RKO (cell line): ENCODE measurements around the gene DPF1.
"Not testable (repeated sequence)": the region's sequence is repeated elsewhere in the genome, so short reads cannot be mapped to it uniquely, and the experiment has no call there.

Source experiments
- DNase-seq: peaks from one replicate; pipeline ENCODE4 v3.0.0-alpha.2; 2016; ENCODE audit warnings: low spot score

The DPF1 gene

DNA sequence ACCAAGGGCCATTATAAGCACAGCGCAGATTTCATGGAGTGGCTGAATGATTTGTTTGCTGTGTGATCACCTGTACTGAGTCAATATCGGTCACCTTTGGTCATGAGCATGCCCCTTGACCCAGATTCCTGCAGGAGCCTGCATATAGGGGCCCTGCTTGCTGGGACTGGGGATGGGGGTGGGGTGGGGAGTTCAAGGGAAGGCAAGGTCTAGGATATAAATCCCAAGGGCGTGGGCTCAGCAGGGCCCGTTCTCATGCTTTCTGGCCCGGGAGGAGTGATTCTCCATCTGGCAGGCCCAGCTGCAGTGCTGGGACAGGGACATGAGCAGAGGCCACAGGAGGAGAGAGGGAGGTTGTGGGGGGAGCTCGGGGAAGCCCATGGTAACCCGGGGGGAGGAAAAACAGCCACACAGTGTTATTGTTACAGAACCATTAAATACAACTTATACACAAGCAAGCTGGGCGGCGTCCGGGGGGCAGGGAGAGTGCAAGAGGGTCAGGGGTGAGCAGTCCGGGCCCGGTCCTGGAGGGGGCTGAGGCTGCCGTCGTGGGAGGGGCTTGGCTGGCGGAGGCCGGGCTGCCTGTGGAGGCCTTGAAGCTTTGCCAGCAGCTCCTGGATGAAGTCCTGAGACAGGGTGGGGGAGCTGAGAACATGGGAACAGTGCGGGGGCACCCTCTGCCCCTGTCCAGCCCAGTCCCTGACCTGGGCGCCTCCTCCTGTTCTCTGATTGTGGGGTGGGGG, 27.0 kb upstream of the DPF1 start:
- no peak for DNase-seq

GRCh38 chr19:38250428-38250820, 26.4 kb upstream of the DPF1 start:
- DNase-seq, result no peak

DNA sequence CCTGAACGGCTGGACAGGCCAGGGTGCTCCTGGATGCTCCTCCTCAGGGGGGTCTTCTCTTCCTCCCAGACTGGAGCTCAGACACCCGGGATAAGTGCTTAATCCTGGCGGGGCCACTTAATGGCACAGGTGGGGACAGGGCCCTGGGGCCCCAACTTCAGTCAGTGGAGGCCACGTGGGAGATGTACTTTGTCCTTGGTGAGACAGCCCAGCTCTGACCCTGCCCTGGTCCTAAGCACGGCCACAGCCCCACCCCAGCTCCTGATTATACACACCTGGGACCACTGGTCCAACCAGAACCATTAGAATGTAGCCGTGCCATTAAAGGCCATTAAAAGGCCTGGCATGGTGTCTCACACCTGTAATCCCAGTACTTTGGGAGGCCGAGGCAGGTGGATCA, 24.4 kb upstream of the DPF1 start:
- DNase-seq, result no peak

- no peak for DNase-seq
These were observed 23.8 kb upstream of the DPF1 start for GRCh38 chr19:38247734-38248268.

- DNase-seq, result no peak
These were observed 23.1 kb upstream of the DPF1 start for GRCh38 chr19:38247126-38247525.

DNA sequence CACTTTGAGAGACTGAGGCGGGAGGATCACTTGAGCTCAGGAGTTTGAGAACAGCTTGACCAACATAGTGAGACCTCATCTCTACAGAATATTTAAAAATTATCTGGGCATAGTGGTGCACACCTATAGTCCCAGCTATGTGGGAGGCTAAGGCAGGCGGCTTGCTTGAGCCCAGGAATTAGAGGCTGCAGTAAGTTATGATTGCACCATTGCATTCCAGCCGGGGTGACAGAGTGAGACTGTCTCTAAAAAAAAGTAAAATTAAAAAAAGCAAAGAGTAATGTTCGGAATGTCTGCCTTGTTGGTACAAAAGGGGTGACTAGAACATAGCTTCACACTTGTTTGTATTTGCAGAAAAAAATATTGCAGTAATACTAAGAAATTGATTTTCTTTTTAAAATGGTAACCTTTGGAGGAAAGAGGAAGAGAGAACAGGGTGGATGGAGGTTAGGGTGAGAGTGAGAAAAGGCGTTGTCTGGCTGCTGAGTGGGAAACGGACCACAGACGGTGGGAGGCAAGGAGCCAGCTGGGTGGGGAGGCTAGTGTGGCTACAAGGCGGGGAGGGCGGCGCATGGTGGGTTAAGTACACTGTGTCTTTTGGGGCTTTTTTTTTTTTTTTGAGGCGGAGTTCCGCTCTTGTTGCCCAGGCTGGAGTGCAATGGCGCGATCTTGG, 21.9 kb upstream of the DPF1 start:
- DNase-seq, result no peak

GRCh38 chr19:38243279-38243673, 19.3 kb upstream of the DPF1 start:
- no peak for DNase-seq

DNA sequence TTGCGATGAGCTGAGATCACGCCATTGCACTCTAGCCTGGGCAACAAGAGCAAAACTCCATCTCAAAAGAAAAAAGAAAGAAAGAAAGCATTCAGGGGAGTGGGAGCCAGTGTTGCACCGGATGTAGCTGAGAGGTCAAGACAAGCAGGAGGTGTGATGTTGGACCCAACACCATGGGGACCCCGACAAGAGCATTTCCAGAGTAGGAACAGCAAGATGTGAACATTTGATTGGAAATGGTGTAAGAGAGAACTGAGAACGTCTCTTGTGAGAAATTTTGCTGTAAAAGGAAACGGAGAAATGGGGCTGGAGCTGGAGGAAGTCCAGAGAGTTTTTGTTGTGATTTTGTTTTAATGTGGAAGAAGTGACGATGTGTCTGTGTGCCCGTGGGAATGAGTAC, 15.8 kb upstream of the DPF1 start:
- DNase-seq, result no peak

- peak; percentile 29 for DNase-seq
These were observed 10.6 kb upstream of the DPF1 start for GRCh38 chr19:38234615-38235014.

DNA sequence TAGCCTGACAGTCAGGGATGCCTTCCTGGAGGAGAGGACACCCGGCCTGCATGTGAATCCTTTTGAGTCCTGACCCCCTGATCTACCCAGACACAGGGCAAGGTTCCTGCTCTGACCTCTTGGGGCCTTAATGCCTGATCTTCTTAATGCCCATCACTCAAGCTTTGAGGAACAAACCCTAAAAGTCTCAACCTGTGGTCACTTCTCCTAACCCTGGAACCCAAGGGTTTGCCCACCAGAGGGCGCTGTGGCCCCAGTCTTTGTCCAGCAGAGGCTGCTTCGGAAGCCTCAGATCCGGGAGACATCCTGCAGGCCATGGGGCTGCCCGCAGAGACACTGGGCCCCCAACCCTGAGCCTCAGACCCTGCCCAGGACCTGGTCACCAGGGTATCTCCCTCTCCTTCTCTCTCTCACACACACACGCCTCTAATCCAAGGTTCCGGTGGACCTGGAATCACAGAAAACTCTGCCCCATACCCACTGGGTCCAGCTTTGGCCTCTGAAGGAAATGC, 9.8 kb upstream of the DPF1 start:
- peak; percentile 71 for DNase-seq

DNA sequence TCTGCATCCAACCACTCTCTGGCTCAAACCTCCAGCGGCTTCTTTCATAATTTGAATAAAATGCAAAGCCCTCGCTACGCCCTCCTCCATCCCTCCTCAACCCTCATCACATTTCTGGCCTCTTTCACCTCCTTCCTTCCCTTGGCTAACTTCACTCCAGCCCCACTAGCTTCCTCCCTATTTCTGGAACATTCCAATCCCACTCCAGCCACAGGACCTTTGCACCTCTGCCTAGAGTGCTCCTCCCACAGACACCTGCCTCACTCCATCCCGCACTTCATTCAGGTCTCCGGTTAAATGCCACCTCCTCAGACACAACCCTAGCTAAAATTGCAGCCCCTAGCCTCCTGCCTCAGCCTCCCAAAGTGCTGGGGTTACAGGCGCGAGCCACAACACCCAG, 7.9 kb upstream of the DPF1 start:
- no peak for DNase-seq

DNA sequence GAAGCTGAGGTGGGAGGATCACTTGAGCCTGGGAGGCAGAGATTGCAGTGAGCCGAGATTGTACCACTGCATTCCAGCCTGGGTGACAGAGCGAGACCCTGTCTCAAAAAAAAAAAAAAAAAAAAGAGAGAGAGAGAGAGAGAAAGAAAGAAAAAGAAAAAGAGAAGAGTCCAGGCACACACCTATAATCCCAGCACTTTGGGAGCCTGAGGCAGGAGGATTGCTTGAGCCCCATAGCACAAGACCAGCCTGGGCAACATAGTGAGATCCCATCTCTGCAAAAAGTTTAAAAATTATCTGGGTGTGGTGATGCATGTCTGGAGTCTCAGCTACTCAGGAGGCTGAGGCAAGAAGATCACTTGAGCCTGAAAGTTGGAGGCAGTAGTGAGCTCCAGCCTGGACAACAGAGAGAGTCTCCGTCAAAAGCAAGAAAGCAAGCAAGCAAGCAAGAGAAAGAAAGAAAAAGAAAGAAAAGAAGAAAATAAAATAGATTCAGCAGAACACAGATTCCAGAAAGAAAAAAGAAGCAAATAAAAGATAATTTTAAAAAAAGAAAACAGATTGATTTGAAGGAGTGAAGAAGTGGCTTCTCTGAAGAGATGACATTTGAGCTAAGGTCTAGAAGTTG, 6.6 kb upstream of the DPF1 start:
- not testable (repeated sequence) for DNase-seq

GRCh38 chr19:38229585-38230073, 5.6 kb upstream of the DPF1 start:
- DNase-seq, result no peak

GRCh38 chr19:38228491-38229439, 4.7 kb upstream of the DPF1 start:
- DNase-seq, result no peak

- no peak for DNase-seq
These were observed 4.0 kb upstream of the DPF1 start for GRCh38 chr19:38228005-38228377.

DNA sequence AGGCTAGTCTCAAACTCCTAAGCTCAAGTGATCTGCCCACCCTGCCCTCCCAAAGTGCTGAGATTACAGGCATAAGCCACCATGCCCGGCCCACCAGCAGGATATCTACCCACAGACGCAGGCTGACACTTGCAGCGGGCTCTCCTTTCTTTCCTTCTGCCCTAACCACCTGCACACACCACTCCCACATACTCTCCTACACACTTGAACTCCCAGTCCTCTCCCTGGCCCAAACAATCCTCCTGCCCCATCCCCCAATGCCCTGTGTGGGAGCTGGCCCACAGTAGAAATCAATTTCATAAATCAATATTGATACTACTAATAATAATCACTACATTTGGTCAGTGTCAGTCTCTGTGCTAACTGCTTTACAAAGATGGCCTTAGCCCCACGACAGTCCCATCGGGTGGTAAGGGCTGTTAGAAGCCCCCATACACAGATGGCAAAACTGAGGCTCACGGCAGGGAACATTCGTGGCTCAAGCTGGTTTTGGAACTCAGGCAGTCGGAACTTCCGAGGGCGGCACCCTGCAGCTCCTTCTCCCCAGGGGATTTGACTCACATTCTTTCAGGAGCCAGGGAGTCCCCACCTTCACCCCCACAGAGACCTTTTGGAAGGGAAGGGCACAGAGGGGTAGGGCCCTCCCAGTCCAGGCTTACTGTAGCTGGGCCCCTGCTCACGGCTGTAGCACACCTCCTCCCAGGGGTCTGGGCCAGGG, 3.4 kb upstream of the DPF1 start:
- no peak for DNase-seq

GRCh38 chr19:38224863-38225218, 819 bp upstream of the DPF1 start:
- DNase-seq, result not testable (repeated sequence)

DNA sequence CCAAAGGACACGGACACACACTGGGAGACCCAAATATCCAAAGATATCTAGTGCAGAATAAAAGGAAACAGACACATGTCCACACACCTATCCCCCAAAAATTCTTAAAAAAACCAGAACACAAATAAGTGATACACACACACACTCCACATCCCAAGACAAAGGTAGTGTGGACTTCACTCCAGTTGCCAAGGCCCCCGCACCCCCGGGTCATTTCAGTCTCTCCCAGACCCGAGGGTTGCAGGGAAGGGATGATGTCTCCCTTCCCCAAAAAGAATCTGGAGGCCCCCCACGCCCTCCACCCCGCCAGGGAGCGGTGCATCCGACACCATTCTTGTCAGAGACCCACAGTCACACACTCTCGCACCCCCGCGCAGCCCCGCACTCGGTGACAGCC, 407 bp downstream of the DPF1 start:
- no peak for DNase-seq

DNA sequence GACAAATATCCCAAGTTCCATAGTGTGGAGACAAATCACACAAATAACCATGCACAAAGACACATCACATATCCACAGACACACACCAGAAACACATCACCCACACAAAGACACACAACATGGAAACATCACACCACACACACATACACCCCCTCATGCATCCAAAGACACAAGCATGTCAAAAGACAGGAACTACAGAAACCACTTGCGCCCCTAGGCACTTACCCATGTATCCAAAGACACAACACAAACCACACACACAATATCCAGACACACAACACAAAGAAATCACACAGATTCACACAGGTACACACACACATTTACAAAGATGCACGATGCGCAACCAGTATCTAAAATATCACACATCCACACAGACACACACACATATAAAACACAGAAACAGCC, 901 bp downstream of the DPF1 start:
- no peak for DNase-seq

DNA sequence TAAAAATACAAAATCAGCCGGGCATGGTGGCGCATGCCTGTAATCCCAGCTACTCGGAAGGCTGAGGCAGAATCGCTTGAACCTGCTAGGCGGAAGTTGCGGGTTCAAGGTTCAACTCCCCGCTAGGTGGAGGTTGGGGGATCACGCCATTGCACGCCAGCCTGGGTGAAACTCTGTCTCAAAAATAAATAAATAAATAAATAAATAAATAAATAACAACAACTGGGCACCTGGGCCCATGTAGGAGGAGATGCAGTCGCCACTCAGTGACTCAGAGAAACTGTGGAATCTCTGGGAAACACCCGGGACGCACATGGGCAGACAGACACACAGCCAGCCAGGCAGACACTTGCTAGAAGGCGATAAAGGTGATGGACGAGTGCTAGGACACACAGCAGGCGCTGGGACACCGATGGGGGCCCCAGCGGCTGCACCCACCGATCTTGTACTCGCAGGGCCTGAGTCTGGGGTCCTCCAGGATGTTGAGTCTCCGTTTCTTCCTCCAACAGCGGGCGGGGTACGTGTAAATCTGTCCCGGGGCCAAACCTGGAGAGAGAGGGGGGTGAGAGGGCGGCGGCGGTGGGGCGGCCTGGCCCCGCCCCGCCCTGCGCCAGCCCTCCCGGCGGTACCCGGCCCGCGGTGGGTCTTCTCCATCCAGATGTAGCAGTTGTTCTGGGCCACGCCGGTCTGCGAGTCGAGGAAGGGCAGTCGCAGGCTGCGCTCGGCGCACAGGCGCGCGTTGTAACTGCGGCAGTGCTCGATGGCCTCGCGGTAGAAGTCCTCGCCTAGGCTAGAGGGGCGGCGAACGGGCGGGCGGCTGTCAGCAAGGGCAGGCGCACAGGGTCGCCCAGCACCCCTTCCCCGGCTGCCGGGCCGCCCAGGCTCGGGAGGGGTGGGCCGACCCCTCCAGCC, 1.8 kb downstream of the DPF1 start:
- DNase-seq, result no peak
